ENCODE data around the gene BMERB1. TPM values are rescaled to one million over a fixed set of nuclear protein-coding genes. Genes with fewer than 3 reads are reported as not detected.

BMERB1 gene
- total and polyA plus RNA-seq, 4 donors = 5.6 to 33.3 (median 9.0) TPM

- 72% methylated on average over 3 of the region's 3 CpGs for WGBS
- Histone ChIP-seq H3K4me3 (ENCODE audit: low read depth in 1 of 3, low read length in 3 of 3) (no peak overlapping the region), H3K36me3 (ENCODE audit: control insufficient read depth in 4 of 4, insufficient read depth in 3 of 4, low read depth in 1 of 4, low read length in 3 of 4) (no peaks in the 10 kb centered on the region), H3K4me1 (ENCODE audit: control insufficient read depth in 4 of 4, insufficient read depth in 4 of 4, low read length in 3 of 4) (peaks cover 2 to 45% (median 28%) of the 10 kb centered on the region in 4 donors), H3K27ac (ENCODE audit: low read depth in 1 of 2, low read length in 2 of 2) (no peak overlapping the region), H3K27me3 (ENCODE audit: control insufficient read depth in 4 of 4, insufficient read depth in 4 of 4, low read length in 3 of 4) (no peaks in the 10 kb centered on the region), H3K9ac (ENCODE audit: low read depth in 1 of 2, low read length in 2 of 2) (no peak overlapping the region), H3K9me3 (ENCODE audit: control insufficient read depth in 4 of 4, low read length in 3 of 4) (no peaks in the 10 kb centered on the region)
- DNase-seq (ENCODE audit: low spot score) = no peak
- TF ChIP-seq MAX (IDR thresholded peaks at IDR 0.05) = no peak
- no peak for TF ChIP-seq FOXA2 (IDR thresholded peaks at IDR 0.05)
- TF ChIP-seq CTCF (IDR thresholded peaks at IDR 0.05; ENCODE audit: low read depth, low read length, missing input control) = no peak
- no peak for TF ChIP-seq RAD21 (IDR thresholded peaks at IDR 0.05)
- no peak for TF ChIP-seq YY1 (IDR thresholded peaks at IDR 0.05)
- TF ChIP-seq HNF4A (conservative IDR thresholded peaks at IDR 0.05) = no peak
- no peak for TF ChIP-seq ATF3 (IDR thresholded peaks at IDR 0.05)
- no peak for TF ChIP-seq TAF1 (conservative IDR thresholded peaks at IDR 0.05)
- TF ChIP-seq SP1 (IDR thresholded peaks at IDR 0.05) = no peak
- TF ChIP-seq RXRA (IDR thresholded peaks at IDR 0.05) = no peak
- no peak for TF ChIP-seq GABPA (IDR thresholded peaks at IDR 0.05 in 1 of 2, conservative IDR thresholded peaks at IDR 0.05 in 1 of 2)
- TF ChIP-seq NR2F2 (IDR thresholded peaks at IDR 0.05) = no peak
- TF ChIP-seq JUND (IDR thresholded peaks at IDR 0.05) = no peak
- no peak for TF ChIP-seq EGR1 (IDR thresholded peaks at IDR 0.05; ENCODE audit: low read depth in 2 of 2)
- no peak for TF ChIP-seq FOXA1 (IDR thresholded peaks at IDR 0.05)
- no peak for TF ChIP-seq REST (IDR thresholded peaks at IDR 0.05)
- TF ChIP-seq ZBTB33 (IDR thresholded peaks at IDR 0.05) = no peak
- no peak for TF ChIP-seq HNF4G (IDR thresholded peaks at IDR 0.05)
These were observed 23.0 kb downstream of the BMERB1 start for GRCh38 chr16:15457400-15457799.
